ENCODE data around the gene TFDP1.

Gene TFDP1

GRCh38 chr13:113605461-113605860 is 20.9 kb downstream of the TFDP1 start:
- Mint-ChIP-seq H3K4me1 (no peaks in the 10 kb centered on the region), H3K36me3 (ENCODE audit: low read depth) (peaks cover 40% of the 10 kb centered on the region), H3K9me3 (no peaks in the 10 kb centered on the region), H3K27ac (no peak overlapping the region), H3K4me3 (no peak overlapping the region), H3K27me3 (ENCODE audit: low read depth) (no peaks in the 10 kb centered on the region)
- no peak for TF ChIP-seq CTCF (IDR thresholded peaks at IDR 0.05; ENCODE audit: unreplicated experiment in 3 of 3)

- Mint-ChIP-seq H3K27me3 (ENCODE audit: low read depth) (no peaks in the 10 kb centered on the region), H3K4me1 (no peaks in the 10 kb centered on the region), H3K4me3 (no peak overlapping the region), H3K36me3 (ENCODE audit: low read depth) (peaks cover 42% of the 10 kb centered on the region), H3K27ac (no peak overlapping the region), H3K9me3 (no peaks in the 10 kb centered on the region)
- TF ChIP-seq CTCF (IDR thresholded peaks at IDR 0.05; ENCODE audit: unreplicated experiment in 3 of 3), result no peak
Measured at GRCh38 chr13:113605866-113606438, 21.4 kb downstream of the TFDP1 start.

- Mint-ChIP-seq H3K4me1 (no peaks in the 10 kb centered on the region), H3K27ac (peak overlapping the region; percentile 37 to 79 (median 38)), H3K27me3 (ENCODE audit: low read depth) (no peaks in the 10 kb centered on the region), H3K9me3 (no peaks in the 10 kb centered on the region), H3K36me3 (ENCODE audit: low read depth) (peaks cover 47% of the 10 kb centered on the region), H3K4me3 (no peak overlapping the region)
- TF ChIP-seq CTCF (IDR thresholded peaks at IDR 0.05; ENCODE audit: unreplicated experiment in 3 of 3), result no peak
Measured at GRCh38 chr13:113607056-113607888, 22.7 kb downstream of the TFDP1 start.

- Mint-ChIP-seq H3K4me3 (no peak overlapping the region), H3K27me3 (ENCODE audit: low read depth) (no peaks in the 10 kb centered on the region), H3K9me3 (no peaks in the 10 kb centered on the region), H3K27ac (peak overlapping the region; percentile 37 to 79 (median 38)), H3K4me1 (no peaks in the 10 kb centered on the region), H3K36me3 (ENCODE audit: low read depth) (peaks cover 48% of the 10 kb centered on the region)
- no peak for TF ChIP-seq CTCF (IDR thresholded peaks at IDR 0.05; ENCODE audit: unreplicated experiment in 3 of 3)
Measured at GRCh38 chr13:113607889-113608635, 23.5 kb downstream of the TFDP1 start.

GRCh38 chr13:113608967-113609533 is 24.5 kb downstream of the TFDP1 start:
- no peaks in the 10 kb centered on the region for H3K9me3 Mint-ChIP-seq

More at GRCh38 chr13:113608967-113609533, 24.5 kb downstream of the TFDP1 start:
- no peak for TF ChIP-seq CTCF (IDR thresholded peaks at IDR 0.05; ENCODE audit: unreplicated experiment in 3 of 3)
- Mint-ChIP-seq H3K4me3 (no peak overlapping the region), H3K27me3 (ENCODE audit: low read depth) (no peaks in the 10 kb centered on the region), H3K27ac (peak overlapping the region in 2 of 3 experiments; percentile 38 to 42), H3K4me1 (no peaks in the 10 kb centered on the region), H3K36me3 (ENCODE audit: low read depth) (peaks cover 48% of the 10 kb centered on the region)

Measured in nephron (organoid).